WTC11 (cell line): Measurements from ENCODE around the gene ZDHHC19. TPM values are rescaled to one million over a fixed set of nuclear protein-coding genes. Genes with fewer than 3 reads are reported as not detected.

Source experiments
- ATAC-seq: fragments of 200-7000 bp; cut with Tn5 transposase; 2 replicates; pipeline ENCODE4 v1.10.0; 2021; ENCODE audit warnings: mild to moderate bottlenecking, moderate library complexity
- CTCF ChIA-PET: fragments of 300-600 bp; sonication (Branson Sonifier 250); formaldehyde crosslinking; loops from one replicate; lab custom pipeline; 2021; ENCODE audit warnings: antibody characterized with exemption; lab: Charles Lee
- POLR2A ChIA-PET: fragments of 350-600 bp; sonication (Branson Sonifier 250); formaldehyde crosslinking; loops from one replicate; lab custom pipeline; 2021; ENCODE audit warnings: antibody characterized with exemption; lab: Charles Lee
- DNase-seq: peaks from one replicate; pipeline ENCODE4 v3.0.0; 2021; ENCODE audit warnings: low spot score
- H3K27ac Mint-ChIP-seq: 2 replicates; pipeline ENCODE4 v1.8.0; 2021; ENCODE audit warnings: mixed read lengths
- H3K27me3 Mint-ChIP-seq: 2 replicates; pipeline ENCODE4 v1.8.0; 2021; ENCODE audit warnings: low read depth, mild to moderate bottlenecking, moderate library complexity, mixed read lengths
- H3K36me3 Mint-ChIP-seq: 2 replicates; pipeline ENCODE4 v1.8.0; 2021; ENCODE audit warnings: mixed read lengths
- H3K4me1 Mint-ChIP-seq: 2 replicates; pipeline ENCODE4 v1.8.0; 2022; ENCODE audit warnings: mixed read lengths
- H3K4me3 Mint-ChIP-seq: 2 replicates; pipeline ENCODE4 v1.8.0; 2021; ENCODE audit warnings: mild to moderate bottlenecking, moderate library complexity, mixed read lengths
- H3K9me3 Mint-ChIP-seq: 2 replicates; pipeline ENCODE4 v1.8.0; 2021; ENCODE audit warnings: mixed read lengths
- AR ChIP-seq: fragments of 250-450 bp; sonication (Bioruptor Pico); IDR thresholded peaks from 2 replicates; pipeline ENCODE4 v1.9.0; 2021; ENCODE audit warnings: mild to moderate bottlenecking
- ATF2 ChIP-seq: sonication (generic); formaldehyde crosslinking; IDR thresholded peaks from 2 replicates; pipeline ENCODE4 v1.8.1; 2022; ENCODE audit warnings: low read depth, missing genetic modification reagents, borderline replicate concordance
- EMX1 ChIP-seq: fragments of 250-450 bp; sonication (Bioruptor Pico); IDR thresholded peaks from 2 replicates; pipeline ENCODE4 v1.8.0; 2021; ENCODE audit warnings: mild to moderate bottlenecking
- ERG ChIP-seq: fragments of 250-450 bp; sonication (Bioruptor Pico); IDR thresholded peaks from 2 replicates; pipeline ENCODE4 v1.8.0; 2021; ENCODE audit warnings: mild to moderate bottlenecking
- MAX ChIP-seq: sonication (generic); formaldehyde crosslinking; IDR thresholded peaks from 2 replicates; pipeline ENCODE4 v1.8.0; 2022; ENCODE audit warnings: mild to moderate bottlenecking, missing genetic modification reagents
- MLX ChIP-seq: sonication (generic); formaldehyde crosslinking; IDR thresholded peaks from 2 replicates; pipeline ENCODE4 v1.8.1; 2023; ENCODE audit warnings: mild to moderate bottlenecking, missing genetic modification reagents, moderate library complexity
- PRRX2 ChIP-seq: fragments of 250-450 bp; sonication (Bioruptor Pico); IDR thresholded peaks from 2 replicates; pipeline ENCODE4 v1.8.0; 2021; ENCODE audit warnings: mild to moderate bottlenecking
- TEAD1 ChIP-seq: sonication (generic); formaldehyde crosslinking; IDR thresholded peaks from 2 replicates; pipeline ENCODE4 v1.8.0; 2022; ENCODE audit warnings: mild to moderate bottlenecking, missing genetic modification reagents
- ZNF219 ChIP-seq: sonication (generic); formaldehyde crosslinking; IDR thresholded peaks from 2 replicates; pipeline ENCODE4 v1.8.0; 2023; ENCODE audit warnings: missing genetic modification reagents, mild to moderate bottlenecking, borderline replicate concordance
- ZNF512 ChIP-seq: sonication (generic); formaldehyde crosslinking; IDR thresholded peaks from 2 replicates; pipeline ENCODE4 v1.8.1; 2022; ENCODE audit warnings: missing genetic modification reagents, borderline replicate concordance
- ZSCAN18 ChIP-seq: fragments of 250-450 bp; sonication (Bioruptor Pico); IDR thresholded peaks from 2 replicates; pipeline ENCODE4 v2.1.2; 2022; ENCODE audit warnings: mild to moderate bottlenecking, moderate library complexity
- total RNA-seq: library from RNA; stranded (reverse); gene quantifications from 3 replicates; pipeline ENCODE4 v1.2.3, GENCODE V29; 2021

Gene ZDHHC19
- total RNA-seq, 1 experiment from 2014 or later, result 4.4 TPM

- POLR2A ChIA-PET, result no interaction called here
- CTCF ChIA-PET, result interaction anchor here (0.6 to 1.2 kb wide), 3 partner anchors 15 to 173 kb away, joined by 3 read pairs; no protein-coding TSS in a partner anchor
- Mint-ChIP-seq H3K4me3 (no peak overlapping the region), H3K4me1 (peaks cover 7% of the 10 kb centered on the region), H3K27ac (no peak overlapping the region), H3K36me3 (no peaks in the 10 kb centered on the region), H3K9me3 (no peaks in the 10 kb centered on the region), H3K27me3 (no peaks in the 10 kb centered on the region)
- no peak for DNase-seq
- no peak for ATAC-seq
- TF ChIP-seq TEAD1 (CRISPR knock-in tag) (no peak), ATF2 (no peak), AR (CRISPR knock-in tag) (no peak), ERG (CRISPR knock-in tag) (no peak), ZNF512 (CRISPR knock-in tag) (no peak)
These were observed 16.7 kb downstream of the ZDHHC19 start for GRCh38 chr3:196194542-196194915.

- no peaks in the 10 kb centered on the region for H3K27me3 Mint-ChIP-seq
- ATAC-seq (no peak), DNase-seq (no peak)
- ChIA-PET CTCF (interaction anchor here (0.6 to 1.2 kb wide), 2 partner anchors 14 to 86 kb away, joined by 3 read pairs; no protein-coding TSS in a partner anchor), POLR2A (no interaction called here)
- H3K9me3 Mint-ChIP-seq, result no peaks in the 10 kb centered on the region
- no peaks in the 10 kb centered on the region for H3K36me3 Mint-ChIP-seq
- H3K4me3 Mint-ChIP-seq, result no peak overlapping the region
- peaks cover 7% of the 10 kb centered on the region for H3K4me1 Mint-ChIP-seq
- TF ChIP-seq MLX (no peak), MAX (CRISPR knock-in tag) (no peak), EMX1 (CRISPR knock-in tag) (no peak), ZSCAN18 (CRISPR knock-in tag) (no peak), PRRX2 (CRISPR knock-in tag) (no peak), ZNF219 (CRISPR knock-in tag) (no peak)
- H3K27ac Mint-ChIP-seq, result no peak overlapping the region
These were observed 17.3 kb downstream of the ZDHHC19 start for GRCh38 chr3:196193736-196194541.
